Measurements from ENCODE around the gene SLC43A1. TPM values are rescaled to one million over a fixed set of nuclear protein-coding genes. Genes with fewer than 3 reads are reported as not detected.
"Not testable (repeated sequence)": the region's sequence is repeated elsewhere in the genome, so short reads cannot be mapped to it uniquely, and the experiment has no call there.

SLC43A1 gene
- total RNA-seq, 1 experiment from 2014 or later, result 6.0 TPM

DNA sequence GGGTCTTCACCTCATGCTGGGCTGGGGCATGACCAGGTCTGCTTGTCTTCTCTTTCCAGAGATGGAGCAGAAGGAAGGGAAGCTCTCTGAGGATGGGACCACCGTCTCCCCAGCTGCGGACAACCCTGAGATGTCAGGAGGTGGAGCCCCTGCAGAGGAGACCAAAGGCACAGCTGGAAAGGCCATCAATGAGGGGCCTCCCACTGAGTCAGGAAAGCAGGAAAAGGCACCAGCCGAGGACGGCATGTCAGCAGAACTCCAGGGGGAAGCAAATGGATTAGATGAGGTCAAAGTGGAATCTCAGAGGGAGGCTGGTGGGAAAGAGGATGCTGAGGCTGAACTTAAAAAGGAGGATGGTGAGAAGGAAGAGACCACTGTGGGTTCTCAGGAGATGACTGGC lies 27.1 kb upstream of the SLC43A1 start:
- 0 out of 2 replicates have a peak, but pooled peaks cover 4% of the 10 kb centered on the region for H3K27me3 ChIP-seq (replicated peaks)
- DNase-seq (ENCODE audit: low read depth in 1 of 2, low spot score in 2 of 2), result no peak
- H3K27ac ChIP-seq, result no peak overlapping the region
- no peaks in the 10 kb centered on the region for H3K9me3 ChIP-seq (replicated peaks)
- H3K4me1 ChIP-seq (replicated peaks), result no peaks in the 10 kb centered on the region
- H3K36me3 ChIP-seq, result no peaks in the 10 kb centered on the region
- H3K4me3 ChIP-seq, result no peak overlapping the region

DNA sequence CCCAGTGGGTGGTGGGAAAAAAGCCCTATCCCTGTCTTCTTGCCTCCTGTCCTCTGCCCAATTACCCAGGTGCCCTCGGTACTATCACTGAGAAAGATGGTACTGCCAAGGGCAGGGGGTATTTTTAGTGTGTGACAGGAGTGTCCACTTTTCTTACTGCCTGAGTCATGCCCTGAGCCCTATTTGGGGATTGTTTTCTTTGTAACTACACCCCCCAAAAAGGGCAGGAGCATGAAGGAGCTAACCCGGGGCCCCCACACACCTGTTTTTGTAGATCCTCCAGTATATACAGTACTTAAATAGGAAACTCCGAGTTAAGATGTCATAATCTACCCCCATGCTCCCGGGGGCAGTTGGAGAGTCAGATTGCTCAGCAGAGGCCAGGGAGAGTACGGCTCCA lies 25.7 kb upstream of the SLC43A1 start:
- no peak for DNase-seq (ENCODE audit: low read depth in 1 of 2, low spot score in 2 of 2)
- Histone ChIP-seq H3K27me3 (replicated peaks) (0 out of 2 replicates have a peak, but pooled peaks cover 4% of the 10 kb centered on the region), H3K27ac (no peak overlapping the region), H3K36me3 (no peaks in the 10 kb centered on the region), H3K9me3 (replicated peaks) (no peaks in the 10 kb centered on the region), H3K4me1 (replicated peaks) (no peaks in the 10 kb centered on the region), H3K4me3 (no peak overlapping the region)

- no peak for DNase-seq (ENCODE audit: low read depth in 1 of 2, low spot score in 2 of 2)
- H3K27me3 ChIP-seq (replicated peaks), result 0 out of 2 replicates have a peak, but pooled peaks cover 4% of the 10 kb centered on the region
- H3K27ac ChIP-seq, result no peak overlapping the region
- no peaks in the 10 kb centered on the region for H3K36me3 ChIP-seq
- H3K4me3 ChIP-seq, result no peak overlapping the region
- no peaks in the 10 kb centered on the region for H3K4me1 ChIP-seq (replicated peaks)
- no peaks in the 10 kb centered on the region for H3K9me3 ChIP-seq (replicated peaks)
These were observed 23.8 kb upstream of the SLC43A1 start for GRCh38 chr11:57539342-57539741.

DNA sequence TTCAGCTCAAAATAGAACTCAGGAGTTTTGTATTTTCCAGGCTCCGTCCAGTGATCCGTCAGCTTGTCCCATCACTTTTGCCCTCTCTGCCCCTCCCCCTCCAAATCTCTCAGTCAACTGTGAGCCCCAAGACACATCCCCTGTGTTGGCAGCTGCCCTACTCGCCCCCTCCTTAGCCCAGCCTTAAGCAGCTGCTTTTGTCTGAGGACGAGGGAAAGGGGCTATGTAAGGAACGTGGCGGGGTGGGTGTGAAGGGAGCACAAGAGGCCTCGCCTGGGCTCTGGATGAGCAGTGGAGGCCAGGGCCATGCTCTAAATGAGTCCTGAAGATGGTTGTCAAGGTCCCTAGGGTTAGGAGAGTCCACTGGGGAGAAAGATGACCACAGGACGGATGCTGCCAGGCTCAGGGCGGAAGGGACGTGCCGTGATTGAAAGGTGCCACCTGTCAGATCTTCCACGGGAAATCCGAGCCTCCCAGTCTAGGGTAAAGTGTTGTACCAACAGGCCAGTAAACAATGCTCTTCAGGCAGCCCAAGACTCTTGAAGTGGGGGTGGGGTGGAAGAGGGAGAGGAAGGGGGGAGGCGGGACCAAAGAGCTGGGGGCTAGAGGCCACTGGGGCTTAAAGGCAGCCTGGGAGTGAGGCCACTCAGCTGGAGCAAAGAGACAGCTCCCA lies 21.6 kb upstream of the SLC43A1 start, which contains the start of gene SMTNL1:
SMTNL1 (plus strand) TSS at position 649 of the 673 bp plus-strand sequence. CDS start 5,048 bp downstream, outside the sequence.
- Histone ChIP-seq H3K27me3 (replicated peaks) (0 out of 2 replicates have a peak, but pooled peaks cover 4% of the 10 kb centered on the region), H3K36me3 (no peaks in the 10 kb centered on the region), H3K4me3 (no peak within 1 kb of the TSS), H3K9me3 (replicated peaks) (no peaks in the 10 kb centered on the region), H3K27ac (no peak within 1 kb of the TSS), H3K4me1 (replicated peaks) (no peaks in the 10 kb centered on the region)
- no peak for DNase-seq (ENCODE audit: low read depth in 1 of 2, low spot score in 2 of 2)

DNA sequence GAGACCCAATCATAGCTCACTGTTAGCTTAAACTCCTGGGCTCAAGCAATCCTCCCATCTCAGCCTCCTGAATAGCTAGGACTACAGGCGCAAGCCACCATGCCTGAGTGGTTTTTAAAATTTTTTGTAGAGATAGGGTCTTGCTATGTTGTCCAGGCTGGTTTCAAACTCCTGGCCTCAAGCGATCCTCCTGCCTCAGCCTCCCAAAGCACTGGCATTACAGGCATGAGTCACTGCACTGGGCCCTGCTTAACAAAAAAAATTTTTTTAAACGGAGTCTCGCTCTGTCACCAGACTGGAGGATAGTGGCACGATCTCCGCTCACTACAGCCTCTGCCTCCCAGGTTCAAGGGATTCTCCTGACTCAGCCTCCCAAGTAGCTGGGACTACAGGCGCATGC lies 18.9 kb upstream of the SLC43A1 start:
- H3K4me3 ChIP-seq; H3K27ac ChIP-seq; H3K27me3 ChIP-seq (replicated peaks); H3K4me1 ChIP-seq (replicated peaks); H3K9me3 ChIP-seq (replicated peaks); DNase-seq (ENCODE audit: low read depth in 1 of 2, low spot score in 2 of 2); H3K36me3 ChIP-seq: not testable (repeated sequence)

DNA sequence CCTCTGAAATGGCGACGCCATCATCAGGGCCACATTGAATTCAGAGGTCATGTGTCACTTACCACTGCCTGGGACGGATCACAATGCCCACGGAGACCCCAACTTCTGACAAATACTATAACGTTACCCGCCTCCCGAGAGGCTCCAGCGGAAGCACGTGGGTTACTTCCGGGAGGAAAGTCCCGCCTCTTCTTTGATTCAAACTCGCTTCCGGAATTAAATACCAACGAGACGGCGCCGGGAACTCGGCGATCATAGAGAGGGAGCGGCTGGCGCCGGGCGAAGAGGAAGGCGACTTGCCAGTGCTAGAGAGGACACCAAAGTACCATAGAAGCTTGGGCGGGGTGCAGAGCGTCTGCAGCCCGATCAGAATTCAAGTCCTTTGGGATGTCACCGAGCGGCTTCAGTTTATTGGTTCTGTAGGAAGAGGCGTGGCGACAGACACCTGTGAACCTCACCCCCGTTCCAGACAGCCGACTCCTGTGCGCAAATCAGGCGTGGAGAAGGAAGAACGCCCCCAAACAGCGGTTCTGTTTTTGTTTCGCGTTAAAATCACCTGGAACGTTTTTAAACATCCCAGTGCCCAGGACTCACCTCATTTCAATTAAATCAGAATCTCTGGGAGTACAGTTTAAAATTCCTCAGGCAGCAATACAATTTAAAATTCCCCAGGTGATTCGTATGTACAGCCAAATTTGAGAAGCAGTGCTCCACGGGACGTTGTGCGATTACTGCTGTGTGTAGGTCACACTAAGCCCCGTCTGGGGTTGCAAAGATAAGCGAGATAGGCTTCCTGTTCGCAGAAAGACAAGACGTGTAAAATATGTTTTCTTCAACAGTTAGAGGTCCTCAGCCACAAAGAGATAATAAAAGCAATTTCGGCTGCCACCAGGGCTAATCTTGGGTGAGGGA lies 15.3 kb upstream of the SLC43A1 start, which contains the start of gene TIMM10:
TIMM10 (minus strand) TSS at position 159 of the 912 bp plus-strand sequence. CDS start 565 bp downstream, outside the sequence.
- Histone ChIP-seq H3K36me3 (peaks cover 39% of the 10 kb centered on the region), H3K27ac (peak within 1 kb of the TSS; percentile 45), H3K9me3 (replicated peaks) (no peaks in the 10 kb centered on the region), H3K27me3 (replicated peaks) (no peaks in the 10 kb centered on the region), H3K4me3 (peak within 1 kb of the TSS; percentile 61), H3K4me1 (replicated peaks) (peaks cover 8% of the 10 kb centered on the region)
- DNase-seq (ENCODE audit: low read depth in 1 of 2, low spot score in 2 of 2), result peak; percentile 96

GRCh38 chr11:57530215-57530595 lies 14.7 kb upstream of the SLC43A1 start:
- peak overlapping the region; percentile 61 for H3K4me3 ChIP-seq
- peaks cover 39% of the 10 kb centered on the region for H3K36me3 ChIP-seq
- no peaks in the 10 kb centered on the region for H3K9me3 ChIP-seq (replicated peaks)
- peak overlapping the region; percentile 45 for H3K27ac ChIP-seq
- H3K27me3 ChIP-seq (replicated peaks), result no peaks in the 10 kb centered on the region
- DNase-seq (ENCODE audit: low read depth in 1 of 2, low spot score in 2 of 2), result no peak
- H3K4me1 ChIP-seq (replicated peaks), result peaks cover 8% of the 10 kb centered on the region

- H3K9me3 ChIP-seq (replicated peaks), result no peaks in the 10 kb centered on the region
- H3K27ac ChIP-seq, result no peak overlapping the region
- peaks cover 43% of the 10 kb centered on the region for H3K36me3 ChIP-seq
- peaks cover 8% of the 10 kb centered on the region for H3K4me1 ChIP-seq (replicated peaks)
- H3K4me3 ChIP-seq, result no peak overlapping the region
- DNase-seq (ENCODE audit: low read depth in 1 of 2, low spot score in 2 of 2), result no peak
- H3K27me3 ChIP-seq (replicated peaks), result no peaks in the 10 kb centered on the region
These were observed 13.5 kb upstream of the SLC43A1 start for GRCh38 chr11:57529012-57529411.

DNA sequence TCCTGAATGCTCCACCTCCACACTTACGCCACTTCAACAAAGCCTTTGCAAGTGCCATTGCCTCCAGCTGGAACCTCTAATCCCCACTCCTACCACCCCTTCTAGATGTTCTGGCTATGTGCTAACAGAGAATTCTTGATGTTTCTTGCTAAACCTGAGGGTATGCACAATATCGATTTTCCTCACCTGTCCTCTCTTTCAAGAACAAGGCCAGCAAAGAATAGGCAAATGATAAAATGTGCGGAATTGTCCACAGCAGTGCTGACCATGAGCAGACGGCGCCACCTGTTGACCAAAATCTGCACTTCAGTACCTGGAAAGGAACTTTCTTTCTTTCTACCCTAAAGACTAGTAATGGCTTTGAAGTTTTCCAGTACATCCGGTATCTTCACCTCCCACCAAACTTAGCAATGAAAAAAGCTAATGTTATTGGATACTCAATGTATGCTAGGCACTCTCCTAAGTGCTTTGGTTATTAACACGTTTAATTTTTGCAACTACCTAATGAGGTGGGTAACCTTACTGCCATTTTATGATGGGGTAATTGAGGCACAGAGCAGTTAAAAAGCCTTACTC lies 11.6 kb upstream of the SLC43A1 start:
- H3K27me3 ChIP-seq (replicated peaks), result no peaks in the 10 kb centered on the region
- H3K4me3 ChIP-seq, result no peak overlapping the region
- no peak overlapping the region for H3K27ac ChIP-seq
- peaks cover 8% of the 10 kb centered on the region for H3K4me1 ChIP-seq (replicated peaks)
- peak; percentile 35 to 62 for DNase-seq (ENCODE audit: low read depth in 1 of 2, low spot score in 2 of 2)
- H3K9me3 ChIP-seq (replicated peaks), result no peaks in the 10 kb centered on the region
- H3K36me3 ChIP-seq, result peaks cover 43% of the 10 kb centered on the region

GRCh38 chr11:57523419-57523818 lies 7.9 kb upstream of the SLC43A1 start:
- H3K4me1 ChIP-seq (replicated peaks), result no peaks in the 10 kb centered on the region
- H3K36me3 ChIP-seq, result peaks cover 23% of the 10 kb centered on the region
- no peak overlapping the region for H3K4me3 ChIP-seq
- DNase-seq (ENCODE audit: low read depth in 1 of 2, low spot score in 2 of 2), result no peak
- no peak overlapping the region for H3K27ac ChIP-seq
- H3K9me3 ChIP-seq (replicated peaks), result no peaks in the 10 kb centered on the region
- H3K27me3 ChIP-seq (replicated peaks), result no peaks in the 10 kb centered on the region

GRCh38 chr11:57521116-57521515 lies 5.6 kb upstream of the SLC43A1 start:
- peaks cover 4% of the 10 kb centered on the region; the same call in 1 of the 2 replicates for H3K36me3 ChIP-seq
- H3K27ac ChIP-seq, result no peak overlapping the region
- H3K4me3 ChIP-seq, result no peak overlapping the region
- H3K4me1 ChIP-seq (replicated peaks), result peaks cover 2% of the 10 kb centered on the region; the same call in 1 of the 2 replicates
- no peak for DNase-seq (ENCODE audit: low read depth in 1 of 2, low spot score in 2 of 2)
- H3K27me3 ChIP-seq (replicated peaks), result no peaks in the 10 kb centered on the region
- no peaks in the 10 kb centered on the region for H3K9me3 ChIP-seq (replicated peaks)

GRCh38 chr11:57516061-57516443 lies 550 bp upstream of the SLC43A1 start:
- Histone ChIP-seq H3K27ac (no peak overlapping the region), H3K4me3 (peak overlapping the region; percentile 71), H3K36me3 (0 out of 2 replicates have a peak, but pooled peaks cover 6% of the 10 kb centered on the region), H3K27me3 (replicated peaks) (no peaks in the 10 kb centered on the region), H3K4me1 (replicated peaks) (peaks cover 13% of the 10 kb centered on the region), H3K9me3 (replicated peaks) (0 out of 2 replicates have a peak, but pooled peaks cover 2% of the 10 kb centered on the region)
- no peak for DNase-seq (ENCODE audit: low read depth in 1 of 2, low spot score in 2 of 2)

- Histone ChIP-seq H3K9me3 (replicated peaks) (0 out of 2 replicates have a peak, but pooled peaks cover 2% of the 10 kb centered on the region), H3K4me1 (replicated peaks) (peaks cover 13% of the 10 kb centered on the region), H3K27ac (no peak overlapping the region), H3K4me3 (peak overlapping the region; percentile 71), H3K36me3 (0 out of 2 replicates have a peak, but pooled peaks cover 6% of the 10 kb centered on the region), H3K27me3 (replicated peaks) (no peaks in the 10 kb centered on the region)
- peak; percentile 55 to 74 for DNase-seq (ENCODE audit: low read depth in 1 of 2, low spot score in 2 of 2)
These were observed 767 bp downstream of the SLC43A1 start for GRCh38 chr11:57514538-57515331.

Measured in SJSA1 (cell line).